ENCODE data around the gene MIB2. TPM values are rescaled to one million over a fixed set of nuclear protein-coding genes. Genes with fewer than 3 reads are reported as not detected.
A peak's percentile ranks its signal among the peaks of the same experiment; 100 is the strongest.

The MIB2 gene
- total and polyA plus RNA-seq, 12 donors = 1.3 to 608 (median 85.8) TPM

DNA sequence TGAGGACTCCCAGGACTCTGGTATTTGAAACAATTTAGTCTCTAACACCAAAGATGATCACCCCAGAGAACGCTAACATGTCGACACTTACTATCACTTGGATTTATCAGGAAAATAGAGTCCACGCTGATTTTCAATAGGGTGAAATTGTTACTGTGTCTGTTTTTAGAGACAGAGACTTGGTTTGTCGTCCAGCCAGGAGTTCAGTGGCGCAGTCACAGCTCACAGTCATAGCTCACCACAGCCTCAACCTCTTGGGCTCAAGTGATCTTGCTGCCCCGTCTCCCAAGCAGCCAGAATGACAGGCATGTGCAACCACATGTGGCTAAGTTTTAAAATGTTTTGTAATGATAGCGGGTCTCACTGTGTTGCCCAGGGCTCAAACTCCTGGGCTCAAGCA, 46.0 kb upstream of the MIB2 start:
- H3K36me3 ChIP-seq (replicated peaks in 1 of 2) = peaks cover 0 to 25% of the 10 kb centered on the region in 2 donors
- intact Hi-C loops (cut with DNase I) = no loop called here
- 79 to 89% (median 86%) methylated on average over 6 to 7 of the region's 7 CpGs for WGBS, 4 donors
- no peak overlapping the region for H3K4me3 ChIP-seq
- no peaks in the 10 kb centered on the region for H3K9me3 ChIP-seq (replicated peaks in 1 of 3)
- no peak overlapping the region for H3K27ac ChIP-seq
- H3K4me1 ChIP-seq (replicated peaks in 1 of 2) = peaks cover 0 to 48% of the 10 kb centered on the region in 2 donors
- no peaks in the 10 kb centered on the region for H3K27me3 ChIP-seq
- TF ChIP-seq, protein P1, sequence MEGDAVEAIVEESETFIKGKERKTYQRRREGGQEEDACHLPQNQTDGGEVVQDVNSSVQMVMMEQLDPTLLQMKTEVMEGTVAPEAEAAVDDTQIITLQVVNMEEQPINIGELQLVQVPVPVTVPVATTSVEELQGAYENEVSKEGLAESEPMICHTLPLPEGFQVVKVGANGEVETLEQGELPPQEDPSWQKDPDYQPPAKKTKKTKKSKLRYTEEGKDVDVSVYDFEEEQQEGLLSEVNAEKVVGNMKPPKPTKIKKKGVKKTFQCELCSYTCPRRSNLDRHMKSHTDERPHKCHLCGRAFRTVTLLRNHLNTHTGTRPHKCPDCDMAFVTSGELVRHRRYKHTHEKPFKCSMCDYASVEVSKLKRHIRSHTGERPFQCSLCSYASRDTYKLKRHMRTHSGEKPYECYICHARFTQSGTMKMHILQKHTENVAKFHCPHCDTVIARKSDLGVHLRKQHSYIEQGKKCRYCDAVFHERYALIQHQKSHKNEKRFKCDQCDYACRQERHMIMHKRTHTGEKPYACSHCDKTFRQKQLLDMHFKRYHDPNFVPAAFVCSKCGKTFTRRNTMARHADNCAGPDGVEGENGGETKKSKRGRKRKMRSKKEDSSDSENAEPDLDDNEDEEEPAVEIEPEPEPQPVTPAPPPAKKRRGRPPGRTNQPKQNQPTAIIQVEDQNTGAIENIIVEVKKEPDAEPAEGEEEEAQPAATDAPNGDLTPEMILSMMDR (IDR thresholded peaks at IDR 0.05) = no peak
- no peak for TF ChIP-seq POLR2A (IDR thresholded peaks at IDR 0.05)
- no peak for DNase-seq

GRCh38 chr1:1573843-1574720, 41.2 kb upstream of the MIB2 start:
- Histone ChIP-seq H3K36me3 (replicated peaks in 1 of 2) (peaks cover 0 to 9% of the 10 kb centered on the region in 2 donors), H3K4me1 (replicated peaks in 1 of 2) (peaks cover 0 to 33% of the 10 kb centered on the region in 2 donors), H3K27ac (peak overlapping the region; percentile 97 to 99 (median 99)), H3K4me3 (peak overlapping the region; percentile 83 to 97 (median 94)), H3K27me3 (no peaks in the 10 kb centered on the region), H3K9me3 (replicated peaks in 1 of 3) (no peaks in the 10 kb centered on the region)
- TF ChIP-seq, protein P1 (IDR thresholded peaks at IDR 0.05) = peak in 3 of 6 experiments; percentile 1 to 18 (median 17)
- no peak for TF ChIP-seq POLR2A (IDR thresholded peaks at IDR 0.05)
- DNase-seq = peak in 6 of 7 donors; percentile 46 to 67 (median 66)
- intact Hi-C loops (cut with DNase I) = no loop called here
- WGBS, 4 donors = 0 to 1% (median 0%) methylated on average over 23 to 91 of the region's 96 CpGs

DNA sequence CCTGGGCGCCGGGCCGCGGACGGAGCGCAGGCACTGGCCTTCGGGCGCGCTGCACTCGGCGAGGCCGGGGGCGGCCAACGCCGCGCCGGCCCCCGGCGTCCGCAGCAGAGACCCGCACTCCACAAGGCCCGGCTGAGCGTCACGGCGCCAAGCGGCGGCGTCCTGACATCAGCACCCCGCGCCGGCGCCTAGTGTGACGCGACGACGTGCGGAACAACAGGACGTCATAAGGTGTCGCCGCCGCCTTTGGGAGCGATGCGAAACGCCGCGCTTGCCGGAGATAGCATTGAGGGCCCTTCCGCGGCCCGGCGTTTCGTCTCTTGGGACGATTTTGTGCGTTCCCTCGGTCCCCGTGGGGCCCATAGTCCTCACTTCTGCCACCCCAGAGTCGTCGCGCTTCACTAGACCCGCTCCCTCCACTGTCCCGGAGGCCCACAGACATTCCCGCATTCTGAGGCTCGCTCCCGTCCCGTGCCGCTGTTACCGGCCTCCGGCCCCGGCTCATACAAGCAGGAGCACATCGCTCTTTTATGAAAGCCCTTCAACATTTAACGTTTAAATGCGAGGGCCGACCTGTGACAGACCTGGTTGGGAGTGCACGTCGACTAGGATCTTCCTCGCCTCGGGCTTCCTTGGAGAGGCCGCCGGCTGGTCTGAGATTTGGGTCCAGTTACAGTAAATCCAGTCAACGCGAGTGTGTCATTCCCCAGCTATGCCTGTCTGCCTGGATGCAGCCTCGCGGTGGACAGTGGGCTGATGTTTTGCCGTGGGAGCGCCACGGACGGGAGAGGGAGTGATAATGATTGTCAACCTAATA, 40.4 kb upstream of the MIB2 start, which contains the start of gene SSU72:
Gene SSU72 (minus strand): TSS at position 143 of the 817 bp plus-strand sequence. CDS start 306 bp downstream, outside the sequence.
- intact Hi-C loops (cut with DNase I) = no loop called here
- peak; percentile 92 to 97 (median 96) for DNase-seq
- H3K36me3 ChIP-seq (replicated peaks in 1 of 2) = peaks cover 0 to 4% of the 10 kb centered on the region in 2 donors
- H3K9me3 ChIP-seq (replicated peaks in 1 of 3) = no peaks in the 10 kb centered on the region
- peaks cover 0 to 27% of the 10 kb centered on the region in 2 donors for H3K4me1 ChIP-seq (replicated peaks in 1 of 2)
- TF ChIP-seq, protein P1 (IDR thresholded peaks at IDR 0.05) = peak in 1 of 6 experiments; percentile 4
- TF ChIP-seq POLR2A (IDR thresholded peaks at IDR 0.05) = peak; percentile 94 to 97
- H3K27me3 ChIP-seq = no peaks in the 10 kb centered on the region
- peak within 1 kb of the TSS; percentile 83 to 97 (median 94) for H3K4me3 ChIP-seq
- 0 to 2% (median 1%) methylated on average over 8 to 87 of the region's 87 CpGs for WGBS, 4 donors
- H3K27ac ChIP-seq = peak within 1 kb of the TSS; percentile 97 to 99 (median 99)
